Sigmoid colon (tissue), 4 donors: ENCODE measurements around the gene OR1E1.

ENCODE experiments used
- POLR2A ChIP-seq, 2 donors: fragments of 450-650 bp; IDR thresholded peaks; one replicate each; pipeline ENCODE4 v1.6.1; 2016; ENCODE audit warnings: antibody characterized with exemption in 2 of 2, mild to moderate bottlenecking in 2 of 2, moderate library complexity in 2 of 2
- POLR2AphosphoS5 ChIP-seq, 4 donors: sonication (generic); formaldehyde crosslinking; IDR thresholded peaks; one replicate each; pipeline ENCODE4 v1.6.1; 2017; ENCODE audit warnings: antibody characterized with exemption in 4 of 4
- TF ChIP-seq, protein P1 (sequence below), 4 experiments: fragments of 450-650 bp in 3 of 4; fragments of 200-600 bp in 1 of 4; IDR thresholded peaks; one replicate each; pipeline ENCODE4 v1.5.1; 2016 to 2019; ENCODE audit warnings: antibody characterized with exemption in 4 of 4, mild to moderate bottlenecking in 3 of 4, moderate library complexity in 2 of 4

DNA sequence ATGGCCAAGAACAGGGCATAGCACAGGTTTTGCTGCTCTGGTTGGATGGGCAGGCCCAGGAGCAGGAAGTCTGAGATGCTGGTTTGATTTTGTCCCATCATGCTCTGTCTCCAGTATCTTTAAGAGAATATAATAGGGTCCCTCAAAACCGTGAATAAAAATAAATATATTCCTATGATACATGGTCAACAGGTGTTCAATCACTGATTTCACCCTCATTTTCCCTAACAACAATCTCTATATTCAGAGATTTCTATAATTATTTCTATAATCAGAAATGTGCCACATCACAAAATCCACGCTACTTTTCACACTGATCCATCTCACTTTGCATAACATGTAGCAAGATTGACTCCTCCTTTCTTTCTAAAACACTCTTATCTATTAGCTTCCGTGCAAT lies 35.5 kb upstream of the OR1E1 start, which contains the start of gene OR1E2:
- TF ChIP-seq, protein P1, sequence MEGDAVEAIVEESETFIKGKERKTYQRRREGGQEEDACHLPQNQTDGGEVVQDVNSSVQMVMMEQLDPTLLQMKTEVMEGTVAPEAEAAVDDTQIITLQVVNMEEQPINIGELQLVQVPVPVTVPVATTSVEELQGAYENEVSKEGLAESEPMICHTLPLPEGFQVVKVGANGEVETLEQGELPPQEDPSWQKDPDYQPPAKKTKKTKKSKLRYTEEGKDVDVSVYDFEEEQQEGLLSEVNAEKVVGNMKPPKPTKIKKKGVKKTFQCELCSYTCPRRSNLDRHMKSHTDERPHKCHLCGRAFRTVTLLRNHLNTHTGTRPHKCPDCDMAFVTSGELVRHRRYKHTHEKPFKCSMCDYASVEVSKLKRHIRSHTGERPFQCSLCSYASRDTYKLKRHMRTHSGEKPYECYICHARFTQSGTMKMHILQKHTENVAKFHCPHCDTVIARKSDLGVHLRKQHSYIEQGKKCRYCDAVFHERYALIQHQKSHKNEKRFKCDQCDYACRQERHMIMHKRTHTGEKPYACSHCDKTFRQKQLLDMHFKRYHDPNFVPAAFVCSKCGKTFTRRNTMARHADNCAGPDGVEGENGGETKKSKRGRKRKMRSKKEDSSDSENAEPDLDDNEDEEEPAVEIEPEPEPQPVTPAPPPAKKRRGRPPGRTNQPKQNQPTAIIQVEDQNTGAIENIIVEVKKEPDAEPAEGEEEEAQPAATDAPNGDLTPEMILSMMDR (IDR thresholded peaks at IDR 0.05), result no peak
- no peak for TF ChIP-seq POLR2A (IDR thresholded peaks at IDR 0.05)
- no peak for TF ChIP-seq POLR2AphosphoS5 (IDR thresholded peaks at IDR 0.05)
